Osteoblast (primary cell): ENCODE data around the gene CCDC146. TPM values are rescaled to one million over a fixed set of nuclear protein-coding genes. Genes with fewer than 3 reads are reported as not detected.
A peak's percentile ranks its signal among the peaks of the same experiment; 100 is the strongest.

Experiments
- DNase-seq: peaks from one replicate; pipeline ENCODE4 v3.0.0; 2011; ENCODE audit warnings: low spot score, mixed read lengths; ENCODE audit not compliant: insufficient read length; ENCODE audit errors: missing footprints
- H2AFZ ChIP-seq: 2 replicates; pipeline ENCODE4 v1.6.0; 2011; ENCODE audit warnings: mild to moderate bottlenecking, low read length
- H3K27ac ChIP-seq: 2 replicates; pipeline ENCODE4 v1.5.1; 2011; ENCODE audit warnings: mild to moderate bottlenecking, low read depth, low read length, moderate library complexity
- H3K27me3 ChIP-seq: 2 replicates; pipeline ENCODE4 v1.6.0; 2012; ENCODE audit warnings: mild to moderate bottlenecking, control low read depth, inconsistent platforms, low read length, moderate library complexity; ENCODE audit not compliant: insufficient read depth
- H3K36me3 ChIP-seq: 2 replicates; pipeline ENCODE4 v1.5.1; 2011; ENCODE audit warnings: mild to moderate bottlenecking, low read length, control low read depth, moderate library complexity; ENCODE audit not compliant: insufficient read depth
- H3K4me1 ChIP-seq: 2 replicates; pipeline ENCODE4 v1.5.1; 2011; ENCODE audit warnings: mild to moderate bottlenecking, low read length, control low read depth, moderate library complexity; ENCODE audit not compliant: insufficient read depth
- H3K4me2 ChIP-seq: 2 replicates; pipeline ENCODE4 v1.6.0; 2011; ENCODE audit warnings: mild to moderate bottlenecking, low read length; ENCODE audit not compliant: insufficient read depth
- H3K4me3 ChIP-seq: fragments of 200-600 bp; sonication (generic); 3 replicates; pipeline ENCODE4 v1.5.1; 2012; ENCODE audit warnings: mild to moderate bottlenecking, low read length, inconsistent platforms; ENCODE audit not compliant: insufficient read depth
- H3K79me2 ChIP-seq: 2 replicates; pipeline ENCODE4 v1.6.0; 2012; ENCODE audit warnings: mild to moderate bottlenecking, low read length, control low read depth, inconsistent platforms; ENCODE audit not compliant: insufficient read depth
- H3K9me3 ChIP-seq: 2 replicates; pipeline ENCODE4 v1.5.1; 2011; ENCODE audit warnings: low read depth, low read length, control low read depth
- H4K20me1 ChIP-seq: 2 replicates; pipeline ENCODE4 v1.6.0; 2012; ENCODE audit warnings: mild to moderate bottlenecking, low read length, control low read depth; ENCODE audit not compliant: insufficient read depth
- CTCF ChIP-seq: IDR thresholded peaks from 2 replicates; pipeline ENCODE4 v1.5.1; 2011; ENCODE audit warnings: mild to moderate bottlenecking, low read depth, low read length, moderate library complexity; ENCODE audit errors: extremely low read depth
- total RNA-seq: library from RNA; depleted of rRNA; stranded (reverse); fragments of >200 nt; gene quantifications from 2 replicates; pipeline ENCODE4 v1.2.3, GENCODE V29; 2012

CCDC146 gene
- total RNA-seq, 1 donor, result 5.1 TPM

GRCh38 chr7:77246026-77246640 lies 123.7 kb downstream of the CCDC146 start:
- Histone ChIP-seq H3K27me3 (no peaks in the 10 kb centered on the region), H2AFZ (peak overlapping the region; percentile 54), H3K27ac (no peak overlapping the region), H3K9me3 (no peaks in the 10 kb centered on the region), H4K20me1 (no peaks in the 10 kb centered on the region), H3K4me2 (peak overlapping the region; percentile 0), H3K4me1 (peaks cover 8% of the 10 kb centered on the region), H3K36me3 (no peaks in the 10 kb centered on the region), H3K4me3 (no peak overlapping the region), H3K79me2 (no peaks in the 10 kb centered on the region)
- no peak for DNase-seq
- no peak for TF ChIP-seq CTCF

- no peaks in the 10 kb centered on the region for H3K9me3 ChIP-seq
- H3K36me3 ChIP-seq, result no peaks in the 10 kb centered on the region
- no peaks in the 10 kb centered on the region for H3K79me2 ChIP-seq
- H4K20me1 ChIP-seq, result no peaks in the 10 kb centered on the region
- H3K4me1 ChIP-seq, result peaks cover 8% of the 10 kb centered on the region
- H3K27ac ChIP-seq, result no peak overlapping the region
- TF ChIP-seq CTCF, result peak; percentile 84
- H3K27me3 ChIP-seq, result no peaks in the 10 kb centered on the region
- DNase-seq, result peak; percentile 35
- no peak overlapping the region for H3K4me3 ChIP-seq
- no peak overlapping the region for H2AFZ ChIP-seq
- no peak overlapping the region for H3K4me2 ChIP-seq
Measured at GRCh38 chr7:77247206-77247850, 124.9 kb downstream of the CCDC146 start.

GRCh38 chr7:77248154-77248553 lies 125.7 kb downstream of the CCDC146 start:
- no peak overlapping the region for H3K27ac ChIP-seq
- no peaks in the 10 kb centered on the region for H3K27me3 ChIP-seq
- no peaks in the 10 kb centered on the region for H3K36me3 ChIP-seq
- no peak for TF ChIP-seq CTCF
- H3K4me2 ChIP-seq, result no peak overlapping the region
- H3K79me2 ChIP-seq, result no peaks in the 10 kb centered on the region
- H3K4me3 ChIP-seq, result no peak overlapping the region
- DNase-seq, result no peak
- peaks cover 8% of the 10 kb centered on the region for H3K4me1 ChIP-seq
- H4K20me1 ChIP-seq, result no peaks in the 10 kb centered on the region
- H2AFZ ChIP-seq, result no peak overlapping the region
- no peaks in the 10 kb centered on the region for H3K9me3 ChIP-seq

GRCh38 chr7:77252506-77252905 lies 130.1 kb downstream of the CCDC146 start:
- Histone ChIP-seq H3K4me3 (no peak overlapping the region), H3K27ac (no peak overlapping the region), H3K9me3 (no peaks in the 10 kb centered on the region), H3K4me2 (no peak overlapping the region), H4K20me1 (no peaks in the 10 kb centered on the region), H3K4me1 (no peaks in the 10 kb centered on the region), H3K36me3 (no peaks in the 10 kb centered on the region), H2AFZ (no peak overlapping the region), H3K79me2 (no peaks in the 10 kb centered on the region), H3K27me3 (no peaks in the 10 kb centered on the region)
- TF ChIP-seq CTCF, result no peak
- no peak for DNase-seq
